Muscle of leg (tissue), 11 donors: ENCODE measurements around the gene PI4K2B. TPM values are rescaled to one million over a fixed set of nuclear protein-coding genes. Genes with fewer than 3 reads are reported as not detected.
"Not testable (repeated sequence)": the region's sequence is repeated elsewhere in the genome, so short reads cannot be mapped to it uniquely, and the experiment has no call there.

Source experiments
- DNase-seq: peaks from one replicate; pipeline ENCODE4 v3.0.0; 2013
- H3K27ac ChIP-seq: one replicate; pipeline ENCODE4 v1.5.1; 2013; ENCODE audit warnings: mild to moderate bottlenecking, low read length, control low read depth
- H3K27me3 ChIP-seq: one replicate; pipeline ENCODE4 v1.6.1; 2013; ENCODE audit warnings: low read length; ENCODE audit not compliant: control insufficient read depth, insufficient read depth
- H3K36me3 ChIP-seq: one replicate; pipeline ENCODE4 v1.6.1; 2013; ENCODE audit warnings: low read length; ENCODE audit not compliant: control insufficient read depth, insufficient read depth
- H3K4me1 ChIP-seq: one replicate; pipeline ENCODE4 v1.6.1; 2013; ENCODE audit warnings: low read length; ENCODE audit not compliant: control insufficient read depth, insufficient read depth
- H3K4me3 ChIP-seq: one replicate; pipeline ENCODE4 v1.5.1; 2013; ENCODE audit warnings: low read length, control low read depth
- H3K9me3 ChIP-seq: replicated peaks from 2 replicates; pipeline ENCODE4 v1.6.1; 2013; ENCODE audit warnings: low read depth, low read length; ENCODE audit not compliant: control insufficient read depth
- WGBS: methylation state at CpG from one replicate; pipeline ENCODE4 v1.1.5; 2013; ENCODE audit warnings: missing lambda C conversion rate; ENCODE audit not compliant: insufficient coverage; 5-methylcytosine and 5-hydroxymethylcytosine counted together
- polyA plus RNA-seq, 8 donors: library from polyadenylated mRNA; unstranded; fragments of 120-200 nt; gene quantifications; one replicate each; pipeline versions ENCODE4 v1.2.1 to v1.2.3, GENCODE V29; 2013; ENCODE audit warnings: inconsistent platforms in 1 of 8, low replicate concordance in 1 of 8; ENCODE audit not compliant: insufficient read length in 8 of 8, insufficient read depth in 1 of 8
- total RNA-seq: library from RNA; stranded (reverse); fragments of 120-200 nt; gene quantifications from one replicate; pipeline ENCODE4 v1.2.4, GENCODE V29; 2013

Gene PI4K2B
- total and polyA plus RNA-seq, 9 donors, result 6.7 to 11.0 (median 8.0) TPM

- no peaks in the 10 kb centered on the region for H3K4me1 ChIP-seq
- H3K36me3 ChIP-seq, result no peaks in the 10 kb centered on the region
- H3K27me3 ChIP-seq, result no peaks in the 10 kb centered on the region
- WGBS, result 88% methylated on average over 1 of the region's 1 CpG
- peaks cover 4% of the 10 kb centered on the region for H3K9me3 ChIP-seq
- no peak for DNase-seq
- H3K27ac ChIP-seq, result no peak overlapping the region
- H3K4me3 ChIP-seq, result no peak overlapping the region
Measured at GRCh38 chr4:25238052-25238451, 4.2 kb downstream of the PI4K2B start.

- not testable (repeated sequence) for H3K27ac ChIP-seq
- WGBS, result 99% methylated on average over 7 of the region's 15 CpGs
Measured at GRCh38 chr4:25239528-25239927, 5.7 kb downstream of the PI4K2B start.

GRCh38 chr4:25240754-25241210 lies 6.9 kb downstream of the PI4K2B start:
- not testable (repeated sequence) for H3K27me3 ChIP-seq, H3K4me1 ChIP-seq, H3K4me3 ChIP-seq, H3K9me3 ChIP-seq, H3K36me3 ChIP-seq, DNase-seq, H3K27ac ChIP-seq
- no CpG with 5 or more reads among the region's 1 CpG for WGBS

More at GRCh38 chr4:25239528-25239927, 5.7 kb downstream of the PI4K2B start:
- DNase-seq, H3K27me3 ChIP-seq, H3K4me1 ChIP-seq, H3K4me3 ChIP-seq, H3K9me3 ChIP-seq, H3K36me3 ChIP-seq: not testable (repeated sequence)

- not testable (repeated sequence) for H3K4me1 ChIP-seq, H3K27ac ChIP-seq, DNase-seq, H3K4me3 ChIP-seq, H3K27me3 ChIP-seq, H3K9me3 ChIP-seq, H3K36me3 ChIP-seq
- 100% methylated on average over 1 of the region's 3 CpGs for WGBS
Measured at GRCh38 chr4:25242195-25242594, 8.4 kb downstream of the PI4K2B start.

GRCh38 chr4:25245181-25245580 lies 11.3 kb downstream of the PI4K2B start:
- H3K36me3 ChIP-seq, result no peaks in the 10 kb centered on the region
- H3K4me3 ChIP-seq, result no peak overlapping the region
- no peaks in the 10 kb centered on the region for H3K27me3 ChIP-seq
- H3K9me3 ChIP-seq, result peaks cover 6% of the 10 kb centered on the region
- WGBS, result 96% methylated on average over 10 of the region's 10 CpGs
- no peak for DNase-seq
- no peak overlapping the region for H3K27ac ChIP-seq
- H3K4me1 ChIP-seq, result no peaks in the 10 kb centered on the region

GRCh38 chr4:25246680-25247611 lies 13.1 kb downstream of the PI4K2B start:
- Histone ChIP-seq H3K4me3 (no peak overlapping the region), H3K36me3 (no peaks in the 10 kb centered on the region), H3K9me3 (peaks cover 6% of the 10 kb centered on the region), H3K27me3 (no peaks in the 10 kb centered on the region), H3K4me1 (no peaks in the 10 kb centered on the region), H3K27ac (no peak overlapping the region)
- 97% methylated on average over 15 of the region's 22 CpGs for whole genome bisulfite sequencing
- no peak for DNase-seq

- H3K27ac ChIP-seq, H3K4me1 ChIP-seq, H3K9me3 ChIP-seq, DNase-seq, H3K27me3 ChIP-seq, H3K4me3 ChIP-seq, H3K36me3 ChIP-seq: not testable (repeated sequence)
- no CpG with 5 or more reads among the region's 6 CpGs for WGBS
Measured at GRCh38 chr4:25248875-25249274, 15.0 kb downstream of the PI4K2B start.

GRCh38 chr4:25249494-25249893 lies 15.7 kb downstream of the PI4K2B start:
- H3K27ac ChIP-seq, H3K4me1 ChIP-seq, H3K36me3 ChIP-seq, DNase-seq, H3K4me3 ChIP-seq, H3K9me3 ChIP-seq, H3K27me3 ChIP-seq: not testable (repeated sequence)
- WGBS, result 90% methylated on average over 9 of the region's 25 CpGs

- Histone ChIP-seq H3K9me3 (no peaks in the 10 kb centered on the region), H3K36me3 (peaks cover 19% of the 10 kb centered on the region), H3K27ac (no peak overlapping the region), H3K27me3 (no peaks in the 10 kb centered on the region), H3K4me3 (no peak overlapping the region), H3K4me1 (no peaks in the 10 kb centered on the region)
- 0% methylated on average over 1 of the region's 9 CpGs for WGBS
- DNase-seq, result no peak
Measured at GRCh38 chr4:25252230-25253070, 18.6 kb downstream of the PI4K2B start.

- Histone ChIP-seq H3K36me3 (peaks cover 19% of the 10 kb centered on the region), H3K4me3 (no peak overlapping the region), H3K4me1 (no peaks in the 10 kb centered on the region), H3K27me3 (no peaks in the 10 kb centered on the region), H3K27ac (no peak overlapping the region), H3K9me3 (no peaks in the 10 kb centered on the region)
- DNase-seq, result peak; percentile 4
- WGBS, result no CpG with 5 or more reads among the region's 2 CpGs
Measured at GRCh38 chr4:25253071-25253445, 19.2 kb downstream of the PI4K2B start.
